Common myeloid progenitor, CD34-positive (primary cell): ENCODE measurements around the gene NFIC.
"Not testable (repeated sequence)": the region's sequence is repeated elsewhere in the genome, so short reads cannot be mapped to it uniquely, and the experiment has no call there.

Source experiments
- CTCF ChIA-PET: fragments of 350-600 bp; sonication (Branson Sonifier 250); formaldehyde crosslinking; loops from one replicate; lab custom pipeline; 2021; ENCODE audit warnings: antibody characterized with exemption; lab: Charles Lee
- POLR2A ChIA-PET: fragments of 350-600 bp; sonication (Branson Sonifier 250); formaldehyde crosslinking; loops from one replicate; lab custom pipeline; 2021; ENCODE audit warnings: antibody characterized with exemption; lab: Charles Lee
- DNase-seq, 3 donors: peaks; one replicate each; pipeline versions ENCODE4 v3.0.0 to v3.0.0-alpha.2; 2013
- H3K27ac ChIP-seq, 2 experiments: 1 replicate in 1 of 2; 2 replicates in 1 of 2; pipeline ENCODE4 v1.7.0; 2013; ENCODE audit warnings: inconsistent platforms in 2 of 2, low read length in 2 of 2, mild to moderate bottlenecking in 2 of 2, low read depth in 1 of 2, moderate library complexity in 1 of 2; ENCODE audit not compliant: severe bottlenecking in 2 of 2, insufficient read depth in 1 of 2, poor library complexity in 1 of 2
- H3K27me3 ChIP-seq, 5 experiments: replicated peaks in 2 of 5; 1 replicate in 3 of 5; 2 replicates in 2 of 5; pipeline versions ENCODE4 v1.6.1 to v1.7.0; 2013; ENCODE audit warnings: low read length in 4 of 5, mild to moderate bottlenecking in 2 of 5, moderate library complexity in 2 of 5, inconsistent platforms in 1 of 5; ENCODE audit not compliant: insufficient read depth in 5 of 5, control insufficient read depth in 4 of 5
- H3K36me3 ChIP-seq, 4 experiments: 1 replicate in 2 of 4; 2 replicates in 2 of 4; pipeline versions ENCODE4 v1.6.1 to v1.7.0; 2013; ENCODE audit warnings: low read length in 3 of 4, control low read depth in 1 of 4, mild to moderate bottlenecking in 1 of 4; ENCODE audit not compliant: control insufficient read depth in 4 of 4, insufficient read depth in 4 of 4
- H3K4me1 ChIP-seq, 4 experiments: 1 replicate in 3 of 4; 2 replicates in 1 of 4; pipeline versions ENCODE4 v1.6.1 to v1.7.1; 2013; ENCODE audit warnings: low read length in 3 of 4, mild to moderate bottlenecking in 3 of 4, control low read depth in 1 of 4, inconsistent platforms in 1 of 4, moderate library complexity in 1 of 4; ENCODE audit not compliant: control insufficient read depth in 4 of 4, insufficient read depth in 4 of 4; ENCODE audit errors: control extremely low read depth in 1 of 4
- H3K4me3 ChIP-seq, 7 experiments: 1 replicate in 4 of 7; 2 replicates in 3 of 7; pipeline versions ENCODE4 v1.5.1 to v1.7.0; 2013; ENCODE audit warnings: mild to moderate bottlenecking in 7 of 7, low read length in 6 of 7, moderate library complexity in 6 of 7, inconsistent platforms in 2 of 7, low read depth in 2 of 7, control low read depth in 1 of 7; ENCODE audit not compliant: insufficient read depth in 4 of 7, control insufficient read depth in 1 of 7; ENCODE audit errors: extremely low read depth in 1 of 7
- H3K9me3 ChIP-seq, 5 experiments: 1 replicate in 4 of 5; 2 replicates in 1 of 5; pipeline versions ENCODE4 v1.6.1 to v1.7.1; 2013; ENCODE audit warnings: low read length in 4 of 5, mild to moderate bottlenecking in 2 of 5, inconsistent platforms in 1 of 5, low read depth in 1 of 5, moderate library complexity in 1 of 5; ENCODE audit not compliant: control insufficient read depth in 4 of 5, insufficient read depth in 2 of 5; ENCODE audit errors: control extremely low read depth in 1 of 5
- WGBS: methylation state at CpG from one replicate; pipeline ENCODE4 v1.1.5; 2013; ENCODE audit not compliant: insufficient coverage; 5-methylcytosine and 5-hydroxymethylcytosine counted together

The NFIC gene

DNA sequence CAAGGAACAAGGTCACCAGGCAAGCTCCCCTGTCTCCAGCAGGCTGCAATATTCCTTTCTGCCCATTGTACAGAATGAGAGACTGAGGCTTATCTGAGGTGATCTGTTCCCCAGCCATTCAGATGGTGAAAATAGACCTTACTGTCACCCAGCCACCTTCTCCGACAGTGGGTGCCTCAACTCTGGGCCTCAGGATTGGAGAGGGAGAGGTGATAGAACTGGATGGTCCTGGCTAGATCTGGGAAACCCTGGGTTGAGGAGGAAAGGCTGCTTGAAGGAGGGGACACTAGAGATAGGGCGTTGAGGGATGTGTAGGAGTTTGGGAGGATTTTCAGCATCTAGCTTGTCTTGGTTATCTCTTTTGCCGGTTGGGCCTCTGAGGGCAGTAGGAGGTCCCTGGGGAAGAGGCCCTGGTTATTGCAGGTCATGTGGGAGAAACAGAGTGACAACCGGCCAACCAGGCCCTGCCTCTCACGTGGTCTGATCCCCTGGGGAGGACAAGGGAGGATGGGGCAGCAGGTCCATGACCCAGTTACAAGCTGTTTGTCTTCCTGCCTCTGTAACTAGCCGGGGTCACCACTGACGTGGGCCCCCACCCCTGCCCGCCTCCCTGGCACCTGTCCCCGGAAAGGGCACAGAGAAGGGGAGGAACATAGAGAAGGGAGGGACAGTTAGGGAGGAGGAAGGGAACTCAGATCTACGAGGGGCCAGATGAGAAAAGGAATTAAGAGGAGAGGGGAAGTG, 8.2 kb downstream of the NFIC start:
- Histone ChIP-seq H3K27ac (peak overlapping the region in 1 of 2 experiments; percentile 34), H3K4me3 (no peak overlapping the region), H3K4me1 (peaks cover 1 to 34% (median 23%) of the 10 kb centered on the region in 4 experiments), H3K9me3 (no peaks in the 10 kb centered on the region), H3K27me3 (no peaks in the 10 kb centered on the region), H3K36me3 (peaks cover 0 to 5% (median under 1%) of the 10 kb centered on the region in 4 experiments)
- 71% methylated on average over 6 of the region's 10 CpGs for WGBS
- no peak for DNase-seq
- ChIA-PET POLR2A (no interaction called here), CTCF (interaction anchor here (1.6 kb wide), 1 partner anchor 46 kb away, joined by 4 read pairs; no protein-coding TSS in a partner anchor)

DNA sequence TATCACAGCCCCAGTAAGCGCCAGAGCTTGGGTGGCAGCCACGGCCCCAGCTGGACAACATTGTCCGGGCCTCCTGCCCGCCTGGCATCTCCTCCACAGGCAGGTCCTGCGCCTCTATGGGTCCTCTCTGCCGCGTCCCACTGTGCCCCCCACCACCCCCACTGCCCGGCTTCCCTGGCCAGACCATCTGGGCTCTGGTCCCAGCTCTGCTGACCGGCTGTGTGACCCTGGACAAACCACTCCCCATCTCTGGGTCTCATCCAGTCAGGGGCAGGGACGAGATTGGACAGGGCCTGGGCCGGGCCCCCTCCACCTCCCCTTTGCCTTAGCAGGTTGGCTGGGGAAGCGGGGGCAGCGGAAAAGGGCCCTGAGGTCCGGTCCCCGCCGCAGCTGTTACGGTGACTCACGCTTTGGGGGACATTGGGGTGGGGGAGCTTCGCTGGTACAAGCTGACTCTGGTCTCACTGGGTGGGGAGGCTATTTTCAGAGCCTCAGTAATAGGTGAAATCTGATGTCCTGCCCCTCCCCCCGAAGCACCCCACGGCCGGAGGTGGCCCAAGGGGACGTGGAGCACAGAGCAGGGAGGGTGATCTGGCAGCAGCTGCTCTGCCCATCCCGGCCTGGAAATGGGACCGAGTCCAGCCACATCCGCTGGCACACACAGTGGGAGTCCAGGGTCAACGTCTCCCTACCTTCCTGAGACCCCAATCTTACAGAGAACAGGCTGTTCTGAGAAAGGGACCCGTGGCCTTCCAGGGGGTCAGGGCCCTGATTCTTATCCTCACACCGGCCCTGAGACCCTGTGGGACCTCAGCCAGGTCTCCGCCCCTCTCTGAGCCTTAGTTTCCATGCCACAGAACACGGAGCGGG, 9.1 kb downstream of the NFIC start:
- POLR2A ChIA-PET, result no interaction called here

GRCh38 chr19:3376091-3376455, 9.7 kb downstream of the NFIC start:
- H3K4me3 ChIP-seq, POLR2A ChIA-PET, H3K9me3 ChIP-seq, H3K27me3 ChIP-seq, DNase-seq, H3K27ac ChIP-seq, H3K36me3 ChIP-seq: not testable (repeated sequence)
- H3K4me1 ChIP-seq, result peaks cover 0 to 19% (median 8%) of the 10 kb centered on the region in 4 experiments
- WGBS, result 100% methylated on average over 8 of the region's 12 CpGs
- CTCF ChIA-PET, result interaction anchor here (0.8 to 1.1 kb wide), 2 partner anchors 11 to 16 kb away, joined by 3 to 4 read pairs; no protein-coding TSS in a partner anchor

More for the DNA sequence above, 9.1 kb downstream of the NFIC start:
- no peaks in the 10 kb centered on the region for H3K9me3 ChIP-seq
- no peak overlapping the region for H3K4me3 ChIP-seq
- H3K36me3 ChIP-seq, result peaks cover 0 to 5% (median under 1%) of the 10 kb centered on the region in 4 experiments
- H3K27me3 ChIP-seq, result no peaks in the 10 kb centered on the region
- H3K27ac ChIP-seq, result peak overlapping the region in 1 of 2 experiments; percentile 34
- DNase-seq, result peak in 1 of 3 donors; percentile 38
- 96% methylated on average over 20 of the region's 32 CpGs for WGBS
- CTCF ChIA-PET, result interaction anchor here (1.6 kb wide), 1 partner anchor 46 kb away, joined by 4 read pairs; no protein-coding TSS in a partner anchor
- peaks cover 1 to 25% (median 14%) of the 10 kb centered on the region in 4 experiments for H3K4me1 ChIP-seq

- Histone ChIP-seq H3K27ac (no peak overlapping the region), H3K4me3 (no peak overlapping the region), H3K9me3 (no peaks in the 10 kb centered on the region), H3K27me3 (no peaks in the 10 kb centered on the region), H3K36me3 (peaks cover 0 to 33% (median 20%) of the 10 kb centered on the region in 4 experiments), H3K4me1 (peaks cover 0 to 9% (median 3%) of the 10 kb centered on the region in 4 experiments)
- POLR2A ChIA-PET, result no interaction called here
- no peak for DNase-seq
- CTCF ChIA-PET, result no interaction called here
- 89% methylated on average over 7 of the region's 11 CpGs for WGBS
These were observed 12.2 kb downstream of the NFIC start for GRCh38 chr19:3378352-3379150.

- H3K27ac ChIP-seq, result no peak overlapping the region
- no peaks in the 10 kb centered on the region for H3K4me1 ChIP-seq
- H3K27me3 ChIP-seq, result no peaks in the 10 kb centered on the region
- DNase-seq, result no peak
- ChIA-PET POLR2A (no interaction called here), CTCF (no interaction called here)
- no peaks in the 10 kb centered on the region for H3K9me3 ChIP-seq
- H3K4me3 ChIP-seq, result no peak overlapping the region
- H3K36me3 ChIP-seq, result peaks cover 0 to 34% (median 20%) of the 10 kb centered on the region in 4 experiments
- 100% methylated on average over 6 of the region's 11 CpGs for WGBS
These were observed 14.4 kb downstream of the NFIC start for GRCh38 chr19:3380829-3381228.

- CTCF ChIA-PET, result no interaction called here
- POLR2A ChIA-PET, result no interaction called here
- H3K9me3 ChIP-seq, result no peaks in the 10 kb centered on the region
- H3K27me3 ChIP-seq, result no peaks in the 10 kb centered on the region
- no peak overlapping the region for H3K27ac ChIP-seq
- DNase-seq, result no peak
- H3K36me3 ChIP-seq, result peaks cover 0 to 38% (median 20%) of the 10 kb centered on the region in 4 experiments
- no peak overlapping the region for H3K4me3 ChIP-seq
- WGBS, result 97% methylated on average over 50 of the region's 59 CpGs
- H3K4me1 ChIP-seq, result peaks cover 0 to 1% (median 0%) of the 10 kb centered on the region in 4 experiments
These were observed 15.5 kb downstream of the NFIC start for GRCh38 chr19:3381701-3382372.
